Panc1 (cell line): ENCODE measurements around the gene GALC. TPM values are rescaled to one million over a fixed set of nuclear protein-coding genes. Genes with fewer than 3 reads are reported as not detected.

Experiments
- ATAC-seq: fragments of 200-7000 bp; cut with Tn5 transposase; 2 replicates; pipeline ENCODE4 v1.9.1; 2020; ENCODE audit warnings: mild to moderate bottlenecking, moderate library complexity
- BruUV-seq: library from RNA; stranded (reverse); fragments of 400-500 nt; replicated peaks from 2 replicates; lab custom pipeline; 2021; lab: Mats Ljungman, UMichigan
- CTCF ChIA-PET: fragments of 300-600 bp; sonication (Branson Sonifier 250); formaldehyde crosslinking; loops from one replicate; lab custom pipeline; 2022; ENCODE audit warnings: antibody characterized with exemption; lab: Charles Lee
- POLR2A ChIA-PET: fragments of 300-600 bp; sonication (Branson Sonifier 250); formaldehyde crosslinking; loops from one replicate; lab custom pipeline; 2022; ENCODE audit warnings: antibody characterized with exemption; lab: Charles Lee
- DNase-seq: peaks from one replicate; pipeline ENCODE4 v3.0.0-alpha.2; 2010; ENCODE audit warnings: low read depth, low spot score
- H3K27ac ChIP-seq: 2 replicates; pipeline ENCODE4 v1.5.1; 2011; ENCODE audit warnings: mild to moderate bottlenecking, low read length, inconsistent platforms
- H3K27me3 ChIP-seq: fragments of 200-500 bp; sonication (Bioruptor generic); 2 replicates; pipeline ENCODE4 v1.6.0; 2014; ENCODE audit warnings: low read length, inconsistent platforms; ENCODE audit not compliant: control insufficient read depth, insufficient read depth
- H3K36me3 ChIP-seq: fragments of 200-500 bp; sonication (Bioruptor generic); 2 replicates; pipeline ENCODE4 v1.5.1; 2014; ENCODE audit warnings: inconsistent platforms, mild to moderate bottlenecking, low read length, moderate library complexity; ENCODE audit not compliant: control insufficient read depth, insufficient read depth
- H3K4me1 ChIP-seq: 2 replicates; pipeline ENCODE4 v1.5.1; 2011; ENCODE audit warnings: inconsistent platforms, mild to moderate bottlenecking, low read length, moderate library complexity; ENCODE audit not compliant: control insufficient read depth, insufficient read depth
- H3K4me3 ChIP-seq, 2 experiments: 2 replicates each; pipeline ENCODE4 v1.5.1; 2011 to 2012; ENCODE audit warnings: low read depth in 2 of 2, low read length in 2 of 2, mild to moderate bottlenecking in 2 of 2, inconsistent platforms in 1 of 2, moderate library complexity in 1 of 2
- H3K9me3 ChIP-seq: fragments of 200-500 bp; sonication (Bioruptor generic); 2 replicates; pipeline ENCODE4 v1.5.1; 2014; ENCODE audit warnings: low read depth, mild to moderate bottlenecking, inconsistent platforms, low read length, moderate library complexity; ENCODE audit not compliant: control insufficient read depth, insufficient read depth
- CTCF ChIP-seq: fragments of 450-650 bp; IDR thresholded peaks from 2 replicates; pipeline ENCODE4 v1.5.1; 2017; ENCODE audit warnings: mild to moderate bottlenecking
- POLR2AphosphoS5 ChIP-seq: IDR thresholded peaks from 2 replicates; pipeline ENCODE4 v1.6.1; 2012; ENCODE audit warnings: mild to moderate bottlenecking, low read depth, low read length, moderate library complexity
- SIN3A ChIP-seq: IDR thresholded peaks from 2 replicates; pipeline ENCODE4 v1.6.1; 2012; ENCODE audit warnings: low read depth, mild to moderate bottlenecking, low read length, moderate library complexity, borderline replicate concordance; ENCODE audit not compliant: insufficient read depth
- TCF7L2 ChIP-seq: IDR thresholded peaks from 2 replicates; pipeline ENCODE4 v1.6.1; 2011; ENCODE audit warnings: mild to moderate bottlenecking, low read depth, low read length, inconsistent platforms
- in situ Hi-C: cut with HindIII; loops from 2 replicates; pipeline ENCODE4 v1.10.0; 2016; ENCODE audit warnings: low sequenced_read_pairs, low pct_unique_long_range_greater_than_20kb
- intact Hi-C: fragments of 100-400 bp; cut with micrococcal nuclease; formaldehyde crosslinking; loops from one replicate; pipeline ENCODE4 v1.10.0; 2022; ENCODE audit not compliant: unreplicated experiment
- total RNA-seq: library from RNA; stranded (reverse); gene quantifications from one replicate; pipeline ENCODE4 v1.2.1, GENCODE V29; 2021; ENCODE audit not compliant: unreplicated experiment
- TF ChIP-seq, protein P1 (sequence below), 2 experiments: IDR thresholded peaks; 2 replicates each; pipeline ENCODE4 v1.6.1; 2011 to 2012; ENCODE audit warnings: low read depth in 2 of 2, control low read depth in 1 of 2, low read length in 1 of 2, mild to moderate bottlenecking in 1 of 2, moderate library complexity in 1 of 2; ENCODE audit not compliant: insufficient read depth in 1 of 2

Gene GALC
- total RNA-seq, 1 experiment from 2014 or later: 9.7 TPM

GRCh38 chr14:87934185-87934584 is 58.8 kb downstream of the GALC start:
- no peak overlapping the region for H3K27ac ChIP-seq
- intact Hi-C loops: no loop called here

GRCh38 chr14:87916886-87917275 is 76.1 kb downstream of the GALC start:
- Histone ChIP-seq H3K4me1 (no peaks in the 10 kb centered on the region), H3K36me3 (no peaks in the 10 kb centered on the region), H3K9me3 (no peaks in the 10 kb centered on the region), H3K27ac (no peak overlapping the region), H3K27me3 (no peaks in the 10 kb centered on the region), H3K4me3 (no peak overlapping the region)
- ChIA-PET POLR2A (no interaction called here), CTCF (no interaction called here)
- no peak for DNase-seq
- in situ Hi-C loops (no loop called here), intact Hi-C loops (no loop called here)
- no peak for TF ChIP-seq TCF7L2
- TF ChIP-seq POLR2AphosphoS5: no peak
- TF ChIP-seq SIN3A: no peak
- TF ChIP-seq, protein P1, sequence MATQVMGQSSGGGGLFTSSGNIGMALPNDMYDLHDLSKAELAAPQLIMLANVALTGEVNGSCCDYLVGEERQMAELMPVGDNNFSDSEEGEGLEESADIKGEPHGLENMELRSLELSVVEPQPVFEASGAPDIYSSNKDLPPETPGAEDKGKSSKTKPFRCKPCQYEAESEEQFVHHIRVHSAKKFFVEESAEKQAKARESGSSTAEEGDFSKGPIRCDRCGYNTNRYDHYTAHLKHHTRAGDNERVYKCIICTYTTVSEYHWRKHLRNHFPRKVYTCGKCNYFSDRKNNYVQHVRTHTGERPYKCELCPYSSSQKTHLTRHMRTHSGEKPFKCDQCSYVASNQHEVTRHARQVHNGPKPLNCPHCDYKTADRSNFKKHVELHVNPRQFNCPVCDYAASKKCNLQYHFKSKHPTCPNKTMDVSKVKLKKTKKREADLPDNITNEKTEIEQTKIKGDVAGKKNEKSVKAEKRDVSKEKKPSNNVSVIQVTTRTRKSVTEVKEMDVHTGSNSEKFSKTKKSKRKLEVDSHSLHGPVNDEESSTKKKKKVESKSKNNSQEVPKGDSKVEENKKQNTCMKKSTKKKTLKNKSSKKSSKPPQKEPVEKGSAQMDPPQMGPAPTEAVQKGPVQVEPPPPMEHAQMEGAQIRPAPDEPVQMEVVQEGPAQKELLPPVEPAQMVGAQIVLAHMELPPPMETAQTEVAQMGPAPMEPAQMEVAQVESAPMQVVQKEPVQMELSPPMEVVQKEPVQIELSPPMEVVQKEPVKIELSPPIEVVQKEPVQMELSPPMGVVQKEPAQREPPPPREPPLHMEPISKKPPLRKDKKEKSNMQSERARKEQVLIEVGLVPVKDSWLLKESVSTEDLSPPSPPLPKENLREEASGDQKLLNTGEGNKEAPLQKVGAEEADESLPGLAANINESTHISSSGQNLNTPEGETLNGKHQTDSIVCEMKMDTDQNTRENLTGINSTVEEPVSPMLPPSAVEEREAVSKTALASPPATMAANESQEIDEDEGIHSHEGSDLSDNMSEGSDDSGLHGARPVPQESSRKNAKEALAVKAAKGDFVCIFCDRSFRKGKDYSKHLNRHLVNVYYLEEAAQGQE (IDR thresholded peaks at IDR 0.05; ENCODE audit: insufficient read depth in 1 of 2, low read depth in 2 of 2, low read length in 1 of 2): no peak
- TF ChIP-seq CTCF: no peak
- no TSS peak for BruUV-seq
- ATAC-seq: no peak

More at GRCh38 chr14:87934185-87934584, 58.8 kb downstream of the GALC start:
- H3K4me3 ChIP-seq: no peak overlapping the region
- H3K27me3 ChIP-seq: no peaks in the 10 kb centered on the region
- no peaks in the 10 kb centered on the region for H3K9me3 ChIP-seq
- no peaks in the 10 kb centered on the region for H3K4me1 ChIP-seq
- no peak for TF ChIP-seq SIN3A
- TF ChIP-seq CTCF: peak; percentile 18; the same call in 1 of the 2 replicates
- no TSS peak for BruUV-seq
- DNase-seq: no peak
- ChIA-PET POLR2A (no interaction called here), CTCF (no interaction called here)
- no peaks in the 10 kb centered on the region for H3K36me3 ChIP-seq
- in situ Hi-C loops: no loop called here
- ATAC-seq: no peak
